ENCODE results near the gene PKMYT1.

The PKMYT1 gene

GRCh38 chr16:3013998-3014690 is 33.9 kb upstream of the PKMYT1 start:
- Histone ChIP-seq H3K4me1 (ENCODE audit: control insufficient read depth in 1 of 2, insufficient read depth in 1 of 2, low read depth in 1 of 2, low read length in 1 of 2) (peaks cover 37 to 48% of the 10 kb centered on the region in 2 experiments), H3K27ac (no peak overlapping the region), H3K27me3 (peaks cover 19% of the 10 kb centered on the region), H3K9me3 (no peaks in the 10 kb centered on the region), H3K4me3 (ENCODE audit: low read depth in 1 of 2, low read length in 1 of 2) (no peak overlapping the region), H3K36me3 (peaks cover 17% of the 10 kb centered on the region)
- TF ChIP-seq CTCF (IDR thresholded peaks at IDR 0.05): no peak

GRCh38 chr16:3013491-3013951 is 33.3 kb upstream of the PKMYT1 start:
- Histone ChIP-seq H3K27ac (no peak overlapping the region), H3K9me3 (no peaks in the 10 kb centered on the region), H3K27me3 (peaks cover 13% of the 10 kb centered on the region), H3K36me3 (peaks cover 17% of the 10 kb centered on the region), H3K4me3 (ENCODE audit: low read depth in 1 of 2, low read length in 1 of 2) (no peak overlapping the region), H3K4me1 (ENCODE audit: control insufficient read depth in 1 of 2, insufficient read depth in 1 of 2, low read depth in 1 of 2, low read length in 1 of 2) (peaks cover 43 to 48% of the 10 kb centered on the region in 2 experiments)
- TF ChIP-seq CTCF (IDR thresholded peaks at IDR 0.05): no peak

GRCh38 chr16:3012828-3013420 is 32.7 kb upstream of the PKMYT1 start, which contains the start of gene CLDN9:
CLDN9 (plus strand) TSS chr16:3012923; CDS start chr16:3013363, 440 bp downstream.
- Histone ChIP-seq H3K4me3 (ENCODE audit: low read depth in 1 of 2, low read length in 1 of 2) (no peak within 1 kb of the TSS), H3K9me3 (no peaks in the 10 kb centered on the region), H3K4me1 (ENCODE audit: control insufficient read depth in 1 of 2, insufficient read depth in 1 of 2, low read depth in 1 of 2, low read length in 1 of 2) (peaks cover 43 to 46% of the 10 kb centered on the region in 2 experiments), H3K27ac (peak within 1 kb of the TSS; percentile 23), H3K27me3 (peaks cover 7% of the 10 kb centered on the region), H3K36me3 (peaks cover 17% of the 10 kb centered on the region)
- TF ChIP-seq CTCF (IDR thresholded peaks at IDR 0.05): no peak

- no peak overlapping the region for H3K27ac ChIP-seq
- no peak overlapping the region for H3K4me3 ChIP-seq (ENCODE audit: low read depth in 1 of 2, low read length in 1 of 2)
- peaks cover under 1% of the 10 kb centered on the region for H3K27me3 ChIP-seq
- H3K4me1 ChIP-seq (ENCODE audit: control insufficient read depth in 1 of 2, insufficient read depth in 1 of 2, low read depth in 1 of 2, low read length in 1 of 2): peaks cover 48% of the 10 kb centered on the region in 2 experiments
- H3K9me3 ChIP-seq: no peaks in the 10 kb centered on the region
- no peak for TF ChIP-seq CTCF (IDR thresholded peaks at IDR 0.05)
- H3K36me3 ChIP-seq: peaks cover 17% of the 10 kb centered on the region
These were observed 32.0 kb upstream of the PKMYT1 start for GRCh38 chr16:3012246-3012645.

- no peak for TF ChIP-seq CTCF (IDR thresholded peaks at IDR 0.05)
- Histone ChIP-seq H3K9me3 (no peaks in the 10 kb centered on the region), H3K27ac (peak overlapping the region; percentile 98), H3K36me3 (peaks cover 17% of the 10 kb centered on the region), H3K4me3 (ENCODE audit: low read depth in 1 of 2, low read length in 1 of 2) (no peak overlapping the region), H3K27me3 (no peaks in the 10 kb centered on the region), H3K4me1 (ENCODE audit: control insufficient read depth in 1 of 2, insufficient read depth in 1 of 2, low read depth in 1 of 2, low read length in 1 of 2) (peaks cover 65% of the 10 kb centered on the region in 2 experiments)
These were observed 30.3 kb upstream of the PKMYT1 start for GRCh38 chr16:3010510-3010909.

All from neutrophil (primary cell).